ENCODE results near the gene GRIP1. TPM values are rescaled to one million over a fixed set of nuclear protein-coding genes. Genes with fewer than 3 reads are reported as not detected.
A peak's percentile ranks its signal among the peaks of the same experiment; 100 is the strongest.

Gene GRIP1
- total and polyA plus RNA-seq, 2 of the 4 experiments (the other 2 are of a cell fraction), result under 0.01 to 0.07 TPM

DNA sequence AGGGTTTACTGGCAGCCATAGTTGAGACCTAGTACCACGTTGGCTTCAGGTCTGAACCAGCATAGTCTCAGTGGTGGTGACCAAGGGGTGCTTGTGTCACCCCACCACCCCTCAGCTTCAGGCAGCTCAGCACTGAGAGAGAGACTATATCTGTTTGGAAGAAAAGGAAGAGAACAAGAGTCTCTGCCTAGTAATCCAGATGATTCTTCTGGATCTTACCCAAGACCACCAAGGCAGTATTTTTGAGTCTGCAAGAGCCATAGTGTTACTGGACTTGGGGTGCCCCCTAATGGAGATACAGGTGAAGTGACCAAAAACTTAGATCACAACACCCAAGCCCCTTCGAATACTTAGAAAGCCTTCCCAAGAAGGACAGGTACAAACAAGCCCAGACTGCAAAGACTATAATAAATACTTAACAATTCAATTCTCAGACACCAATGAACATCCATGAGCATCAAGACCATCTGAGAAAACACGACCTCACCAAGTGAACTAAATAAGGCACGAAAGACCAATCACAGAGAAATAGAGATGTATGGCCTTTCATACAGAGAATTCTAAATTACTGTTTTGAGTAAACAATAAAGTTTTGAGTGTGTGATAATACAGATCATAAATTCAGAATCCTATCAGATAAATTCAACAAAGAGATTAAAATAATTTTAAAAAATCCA lies 269.5 kb downstream of the GRIP1 start:
- BruUV-seq (replicated peaks), result no TSS peak
- Histone ChIP-seq H3K27ac (ENCODE audit: insufficient read depth, low read length) (no peak overlapping the region), H4K91ac (ENCODE audit: insufficient read depth, low read depth, low read length) (0 out of 2 replicates have a peak overlapping the region, but pooled peaks have one; percentile 23), H2AK5ac (ENCODE audit: low read depth, low read length) (peak overlapping the region; percentile 84; the same call in 1 of the 2 replicates), H3K23ac (ENCODE audit: low read depth, low read length) (no peak overlapping the region), H3K4ac (ENCODE audit: low read depth, low read length) (0 out of 2 replicates have a peak overlapping the region, but pooled peaks have one; percentile 24), H3K14ac (replicated peaks; ENCODE audit: low read depth, low read length) (no peak overlapping the region), H3K79me1 (ENCODE audit: low read depth in 1 of 2, low read length in 2 of 2) (no peaks in the 10 kb centered on the region), H2BK20ac (ENCODE audit: low read depth, low read length) (0 out of 2 replicates have a peak overlapping the region, but pooled peaks have one; percentile 8), H2AK9ac (replicated peaks; ENCODE audit: low read depth, low read length, poor library complexity) (no peak overlapping the region), H3K9ac (ENCODE audit: low read depth, low read length) (no peak overlapping the region), H4K8ac (ENCODE audit: low read depth in 2 of 2, low read length in 2 of 2) (no peak overlapping the region; a peak in 1 of 4 replicates), H3K36me3 (ENCODE audit: control insufficient read depth, insufficient read depth, low read length) (no peaks in the 10 kb centered on the region), H3K9me3 (ENCODE audit: control insufficient read depth, insufficient read depth, low read length) (no peaks in the 10 kb centered on the region), H2BK5ac (ENCODE audit: low read depth, low read length, poor library complexity, severe bottlenecking) (no peak overlapping the region), H2BK15ac (ENCODE audit: low read depth, low read length) (peak overlapping the region; percentile 57; the same call in 1 of the 3 replicates), H4K5ac (ENCODE audit: low read depth, low read length) (no peak overlapping the region), H3K4me3 (ENCODE audit: insufficient read depth, low read depth, low read length) (no peak overlapping the region), H2AFZ (replicated peaks; ENCODE audit: low read length, poor library complexity) (peak overlapping the region; percentile 24), H4K20me1 (ENCODE audit: insufficient read depth, low read length) (no peaks in the 10 kb centered on the region), H2BK120ac (ENCODE audit: low read depth, low read length) (no peak overlapping the region; the same call in 1 of the 2 replicates), H3K9me1 (ENCODE audit: insufficient read depth, low read length) (peaks cover 6% of the 10 kb centered on the region), H3K18ac (ENCODE audit: low read depth, low read length) (no peak overlapping the region), H3K4me1 (ENCODE audit: control insufficient read depth, insufficient read depth, low read length) (peaks cover 8% of the 10 kb centered on the region), H3K27me3 (ENCODE audit: control insufficient read depth, insufficient read depth, low read length) (no peaks in the 10 kb centered on the region; the same call in none of the 2 replicates), H3K56ac (ENCODE audit: extremely low read depth, insufficient read depth, low read length) (no peak overlapping the region), H3K4me2 (ENCODE audit: low read depth, low read length) (no peak overlapping the region)
- 83% methylated on average over 1 of the region's 4 CpGs; no CpG with 5 or more reads in 1 of the 2 experiments for WGBS, 2 experiments (ENCODE audit: extremely low coverage in 2 of 2, insufficient read length in 1 of 2)
- in situ Hi-C loops (cut with MboI; ENCODE audit: low sequenced_read_pairs), result loop anchor here (10.0 to 25.0 kb wide), 3 partner anchors 135 to 1122 kb away; partner anchors contain the start of genes MSRB3 and TMBIM4
- dilution Hi-C loops (cut with HindIII; ENCODE audit: low sequenced_read_pairs, unreplicated experiment), result no loop called here
- DNase-seq (peak; percentile 80), ATAC-seq (ENCODE audit: low read depth) (peak; percentile 85)
- ChIA-PET POLR2A (ENCODE audit: unreplicated experiment) (no interaction called here), CTCF (interaction anchor here (0.7 to 3.4 kb wide), 4 partner anchors 9 to 140 kb away, joined by 3 to 13 read pairs (median 6); no protein-coding TSS in a partner anchor)
- intact Hi-C loops (cut with micrococcal nuclease), result loop anchor here (1.0 to 5.0 kb wide), 6 partner anchors 57 to 1517 kb away; partner anchors contain the start of gene LLPH
- TF ChIP-seq POLR2A (IDR thresholded peaks at IDR 0.05; ENCODE audit: low read depth, low read length), result no peak
- TF ChIP-seq RAD21 (IDR thresholded peaks at IDR 0.05; ENCODE audit: low read length), result peak; percentile 92
- no peak for TF ChIP-seq RFX5 (IDR thresholded peaks at IDR 0.05; ENCODE audit: low read depth, low read length)
- TF ChIP-seq MAFK (IDR thresholded peaks at IDR 0.05; ENCODE audit: low read depth, low read length), result no peak
- TF ChIP-seq MXI1 (IDR thresholded peaks at IDR 0.05; ENCODE audit: borderline replicate concordance, low read depth, low read length), result no peak
- TF ChIP-seq CEBPB (IDR thresholded peaks at IDR 0.05; ENCODE audit: low read depth, low read length), result no peak
- no peak for TF ChIP-seq MAZ (IDR thresholded peaks at IDR 0.05; ENCODE audit: borderline replicate concordance, low read depth, low read length)
- TF ChIP-seq, protein P1, sequence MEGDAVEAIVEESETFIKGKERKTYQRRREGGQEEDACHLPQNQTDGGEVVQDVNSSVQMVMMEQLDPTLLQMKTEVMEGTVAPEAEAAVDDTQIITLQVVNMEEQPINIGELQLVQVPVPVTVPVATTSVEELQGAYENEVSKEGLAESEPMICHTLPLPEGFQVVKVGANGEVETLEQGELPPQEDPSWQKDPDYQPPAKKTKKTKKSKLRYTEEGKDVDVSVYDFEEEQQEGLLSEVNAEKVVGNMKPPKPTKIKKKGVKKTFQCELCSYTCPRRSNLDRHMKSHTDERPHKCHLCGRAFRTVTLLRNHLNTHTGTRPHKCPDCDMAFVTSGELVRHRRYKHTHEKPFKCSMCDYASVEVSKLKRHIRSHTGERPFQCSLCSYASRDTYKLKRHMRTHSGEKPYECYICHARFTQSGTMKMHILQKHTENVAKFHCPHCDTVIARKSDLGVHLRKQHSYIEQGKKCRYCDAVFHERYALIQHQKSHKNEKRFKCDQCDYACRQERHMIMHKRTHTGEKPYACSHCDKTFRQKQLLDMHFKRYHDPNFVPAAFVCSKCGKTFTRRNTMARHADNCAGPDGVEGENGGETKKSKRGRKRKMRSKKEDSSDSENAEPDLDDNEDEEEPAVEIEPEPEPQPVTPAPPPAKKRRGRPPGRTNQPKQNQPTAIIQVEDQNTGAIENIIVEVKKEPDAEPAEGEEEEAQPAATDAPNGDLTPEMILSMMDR (conservative IDR thresholded peaks at IDR 0.05; ENCODE audit: low read depth, low read length), result peak; percentile 81
- TF ChIP-seq, protein P2, sequence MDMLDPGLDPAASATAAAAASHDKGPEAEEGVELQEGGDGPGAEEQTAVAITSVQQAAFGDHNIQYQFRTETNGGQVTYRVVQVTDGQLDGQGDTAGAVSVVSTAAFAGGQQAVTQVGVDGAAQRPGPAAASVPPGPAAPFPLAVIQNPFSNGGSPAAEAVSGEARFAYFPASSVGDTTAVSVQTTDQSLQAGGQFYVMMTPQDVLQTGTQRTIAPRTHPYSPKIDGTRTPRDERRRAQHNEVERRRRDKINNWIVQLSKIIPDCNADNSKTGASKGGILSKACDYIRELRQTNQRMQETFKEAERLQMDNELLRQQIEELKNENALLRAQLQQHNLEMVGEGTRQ (IDR thresholded peaks at IDR 0.05; ENCODE audit: low read depth, low read length), result no peak
- TF ChIP-seq, protein P3, sequence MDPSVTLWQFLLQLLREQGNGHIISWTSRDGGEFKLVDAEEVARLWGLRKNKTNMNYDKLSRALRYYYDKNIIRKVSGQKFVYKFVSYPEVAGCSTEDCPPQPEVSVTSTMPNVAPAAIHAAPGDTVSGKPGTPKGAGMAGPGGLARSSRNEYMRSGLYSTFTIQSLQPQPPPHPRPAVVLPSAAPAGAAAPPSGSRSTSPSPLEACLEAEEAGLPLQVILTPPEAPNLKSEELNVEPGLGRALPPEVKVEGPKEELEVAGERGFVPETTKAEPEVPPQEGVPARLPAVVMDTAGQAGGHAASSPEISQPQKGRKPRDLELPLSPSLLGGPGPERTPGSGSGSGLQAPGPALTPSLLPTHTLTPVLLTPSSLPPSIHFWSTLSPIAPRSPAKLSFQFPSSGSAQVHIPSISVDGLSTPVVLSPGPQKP (IDR thresholded peaks at IDR 0.05; ENCODE audit: borderline replicate concordance, low read depth, low read length), result no peak
- no peak for TF ChIP-seq NFE2L2 (IDR thresholded peaks at IDR 0.05; ENCODE audit: low read depth, low read length)
- no peak for TF ChIP-seq CHD1 (IDR thresholded peaks at IDR 0.05; ENCODE audit: low read depth, low read length)
- TF ChIP-seq BHLHE40 (IDR thresholded peaks at IDR 0.05; ENCODE audit: low read depth, low read length), result no peak
- TF ChIP-seq SMC3 (IDR thresholded peaks at IDR 0.05; ENCODE audit: low read depth, low read length), result peak; percentile 77
